CD4-positive, alpha-beta T cell treated with Interleukin-6 at 100 ng/mL for 8 hours (primary cell): ENCODE results near the gene C10orf95.

Experiments used
- DNase-seq: peaks from one replicate; pipeline ENCODE4 v3.0.0-alpha.2; 2020; ENCODE audit warnings: mixed read lengths, low spot score

The C10orf95 gene

DNA sequence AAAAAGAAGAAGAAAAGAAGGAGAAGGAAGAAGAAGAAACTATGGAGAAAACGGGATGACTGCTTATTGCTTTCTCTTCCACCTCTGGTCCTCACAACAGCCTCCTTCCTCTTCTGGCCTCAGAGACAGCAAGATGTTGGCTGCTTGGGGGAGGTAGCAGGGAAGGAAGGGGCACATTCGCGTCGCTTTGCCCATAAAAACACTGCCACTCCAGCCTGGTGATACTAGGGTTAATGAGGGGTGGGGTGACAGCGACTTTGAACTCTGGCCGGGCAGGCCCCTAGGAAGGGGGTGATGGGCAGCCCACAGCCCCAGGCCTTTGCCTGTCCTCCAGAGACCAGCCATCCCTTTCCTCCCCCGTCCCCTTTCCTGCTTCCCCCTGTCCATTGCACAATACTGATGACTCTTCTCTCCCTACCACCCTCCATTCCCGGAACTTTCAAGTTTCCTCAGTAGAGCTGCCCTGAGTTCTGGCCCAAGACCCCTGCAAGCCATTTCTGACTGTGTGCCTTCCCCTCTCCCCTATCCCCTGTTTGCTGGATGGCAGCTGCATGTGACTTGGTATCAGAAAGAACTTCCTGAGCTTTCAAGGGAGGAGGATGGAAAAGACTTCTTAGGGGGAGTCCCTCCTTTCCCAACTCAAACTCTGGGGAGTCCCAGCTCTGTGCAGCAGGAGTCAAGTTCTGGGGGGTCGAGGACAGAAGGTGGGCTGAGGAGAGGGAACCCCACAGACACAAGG lies 16.8 kb downstream of the C10orf95 start:
- no peak for DNase-seq

DNA sequence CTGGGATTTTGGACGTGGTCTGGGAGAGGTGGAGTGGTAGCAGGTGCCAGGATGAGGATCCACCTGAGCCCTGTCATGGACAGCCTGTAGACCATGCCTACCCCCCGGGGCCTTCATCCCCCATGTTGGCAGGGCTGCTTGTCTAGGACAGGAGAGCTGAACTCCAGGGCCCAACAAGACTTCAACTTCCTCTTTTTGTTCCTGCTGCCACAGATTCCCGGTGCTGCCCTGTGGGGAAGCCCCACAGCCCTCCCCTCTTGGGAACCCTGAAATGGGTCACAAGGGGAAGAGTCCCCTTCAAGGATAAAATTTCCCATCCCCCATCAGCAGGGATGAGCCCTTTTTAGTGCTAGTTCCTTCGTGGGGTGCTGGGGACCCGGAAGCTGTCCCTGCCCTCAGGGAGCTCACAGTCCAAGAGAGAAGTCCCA lies 17.7 kb downstream of the C10orf95 start:
- DNase-seq: no peak

DNA sequence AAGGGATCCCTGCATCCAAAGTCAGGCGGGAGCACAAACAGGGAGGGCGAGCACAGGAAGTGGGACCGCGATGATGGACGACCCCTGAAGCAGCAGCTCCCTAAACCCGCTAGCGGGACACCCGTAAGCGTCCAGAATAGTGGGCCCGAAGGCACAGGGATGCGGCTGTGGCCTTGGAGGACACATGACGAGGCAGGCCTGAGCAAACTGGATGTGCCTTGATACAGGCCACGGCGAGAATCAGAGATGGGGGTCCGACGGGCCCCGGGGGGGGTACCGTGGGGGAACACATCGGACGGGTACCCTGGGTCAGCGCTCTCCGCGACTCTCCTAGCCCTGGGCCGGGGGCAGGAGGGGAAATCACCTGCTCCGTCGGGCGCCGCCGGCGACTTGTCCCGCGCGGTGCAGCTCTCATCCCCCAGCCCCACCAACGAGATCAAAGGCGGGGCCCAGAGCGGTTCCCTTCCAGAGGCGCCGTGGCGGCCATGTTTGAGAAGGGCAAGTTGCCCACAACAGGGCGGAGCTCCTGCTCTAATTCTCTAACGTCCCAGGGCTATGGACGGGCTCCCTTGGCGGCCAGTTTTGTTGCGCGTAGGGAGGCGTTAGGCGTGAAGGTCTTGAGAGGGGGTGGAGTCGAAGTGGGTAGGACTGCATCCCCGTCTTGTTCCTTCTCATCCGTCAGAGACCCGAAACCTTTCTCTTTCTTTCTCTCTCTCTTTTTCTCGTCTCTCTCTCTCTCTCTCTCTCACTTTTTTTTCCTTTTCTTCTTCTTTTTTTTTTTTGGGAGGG lies 19.0 kb downstream of the C10orf95 start, which contains the start of gene CUEDC2:
Gene CUEDC2 (minus strand): TSS at position 413 of the 789 bp plus-strand sequence. CDS start 7,386 bp downstream, outside the sequence.
- peak; percentile 95 for DNase-seq

DNA sequence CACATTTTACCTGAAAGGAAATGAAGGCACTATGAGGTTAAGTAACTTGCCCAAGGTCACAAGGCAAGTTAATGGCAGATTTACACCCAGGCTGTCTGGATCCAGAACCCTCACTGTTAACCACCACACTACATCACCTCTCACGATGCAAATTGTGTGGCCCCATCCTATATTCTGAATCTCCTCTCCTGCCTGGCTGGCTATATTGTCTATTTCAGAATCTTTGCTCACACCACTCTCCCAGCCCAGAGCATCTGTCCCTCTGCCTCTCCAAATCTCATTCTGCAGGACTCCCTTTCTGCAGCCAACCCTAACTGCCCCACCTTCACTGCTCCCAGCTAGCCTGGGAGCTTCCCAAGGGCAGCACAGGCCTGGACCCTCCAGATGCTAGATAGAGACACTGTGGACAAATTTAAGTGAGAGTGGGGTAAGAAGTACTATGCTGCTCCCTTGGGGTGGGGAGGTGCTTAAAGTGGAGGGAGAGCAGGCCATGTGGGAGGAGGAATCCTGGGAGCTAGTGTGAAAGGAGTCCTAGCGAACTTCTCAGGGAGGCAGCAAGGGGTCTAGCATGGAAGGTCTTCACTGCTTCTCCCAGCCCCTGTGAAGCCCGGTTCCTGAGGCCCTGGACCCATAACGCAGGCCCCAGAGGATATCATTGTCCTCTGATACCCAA lies 19.8 kb downstream of the C10orf95 start:
- no peak for DNase-seq

DNA sequence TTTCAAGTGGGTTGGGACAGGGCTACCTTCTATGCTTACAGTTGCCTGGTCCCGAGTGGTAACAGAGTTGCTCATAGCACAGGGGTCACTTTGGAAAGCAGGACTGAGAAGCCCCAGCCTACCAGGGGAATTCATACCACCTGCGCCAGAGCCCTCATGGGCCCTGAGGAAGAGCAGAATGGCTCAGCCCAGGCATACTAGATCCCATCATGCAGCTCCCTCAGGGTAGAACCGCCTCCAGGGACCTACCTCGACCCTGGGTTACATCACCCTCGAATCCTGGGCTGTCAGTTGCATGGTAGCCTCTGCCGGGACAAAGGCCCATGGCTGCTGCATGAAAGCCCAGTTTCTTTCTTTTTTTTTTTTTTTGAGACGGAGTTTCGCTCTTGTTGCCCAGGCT lies 21.9 kb downstream of the C10orf95 start:
- no peak for DNase-seq

DNA sequence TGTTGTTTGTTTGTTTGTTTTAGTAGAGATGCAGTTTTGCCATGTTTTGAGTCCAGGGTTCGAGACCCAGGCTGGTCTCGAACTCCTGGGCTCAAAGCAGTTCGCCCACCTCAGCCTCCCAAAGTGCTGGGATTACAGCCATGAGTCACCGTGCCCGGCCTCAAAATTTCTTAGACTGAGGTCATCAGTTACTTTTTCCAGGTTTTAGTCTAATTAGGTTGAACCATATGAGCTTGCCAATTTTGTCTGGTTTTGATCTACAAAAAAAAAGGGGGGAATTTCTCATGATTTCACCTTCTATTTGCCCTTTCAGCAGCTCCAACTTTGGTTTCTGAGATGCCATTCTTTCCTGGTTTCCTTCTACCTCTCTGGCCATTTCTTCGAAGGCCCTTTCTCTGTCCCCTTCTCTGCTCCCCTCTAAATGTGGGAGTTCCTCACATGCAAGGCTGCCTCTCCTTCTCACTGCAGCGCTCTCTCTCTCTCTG lies 24.5 kb downstream of the C10orf95 start:
- DNase-seq: no peak

DNA sequence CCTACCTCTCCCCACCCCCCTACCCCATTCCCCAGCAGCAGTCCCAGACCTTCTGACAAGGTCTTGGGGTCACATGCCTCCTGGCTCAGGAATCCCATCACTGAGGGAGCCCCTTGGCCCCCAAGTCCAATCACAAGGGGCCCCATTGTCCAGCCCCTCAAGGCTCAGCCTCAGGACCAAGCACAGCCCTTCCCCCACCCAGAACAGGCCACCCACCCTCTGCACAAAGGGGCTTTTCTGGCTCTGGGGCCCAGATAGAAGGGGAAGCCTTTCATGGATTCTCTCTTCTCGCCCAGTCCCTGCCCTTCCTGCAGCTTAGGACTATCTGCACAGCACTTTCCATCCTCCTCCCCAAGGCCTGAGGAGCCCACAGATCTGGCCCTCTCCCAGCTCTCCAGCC lies 25.9 kb downstream of the C10orf95 start:
- no peak for DNase-seq

DNA sequence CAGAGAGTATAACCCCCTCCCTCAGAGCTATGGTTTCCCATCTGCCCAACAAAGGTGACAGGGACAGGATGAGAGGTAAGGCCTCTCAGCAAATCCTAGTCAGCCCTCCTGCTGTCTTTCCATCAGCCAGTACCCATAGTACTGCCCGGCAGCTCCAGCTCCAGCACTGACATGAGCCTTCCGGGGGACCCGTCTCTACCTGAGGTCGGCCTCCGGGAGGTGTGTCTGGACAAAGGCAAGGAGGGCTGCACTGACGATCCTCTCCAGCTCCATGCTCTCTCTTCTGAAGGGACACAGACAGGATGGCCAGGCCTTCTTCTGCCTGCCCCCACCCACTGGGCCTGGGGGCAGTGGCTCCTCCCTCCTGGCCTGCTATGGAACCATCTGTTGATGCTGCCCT lies 26.4 kb downstream of the C10orf95 start:
- no peak for DNase-seq

DNA sequence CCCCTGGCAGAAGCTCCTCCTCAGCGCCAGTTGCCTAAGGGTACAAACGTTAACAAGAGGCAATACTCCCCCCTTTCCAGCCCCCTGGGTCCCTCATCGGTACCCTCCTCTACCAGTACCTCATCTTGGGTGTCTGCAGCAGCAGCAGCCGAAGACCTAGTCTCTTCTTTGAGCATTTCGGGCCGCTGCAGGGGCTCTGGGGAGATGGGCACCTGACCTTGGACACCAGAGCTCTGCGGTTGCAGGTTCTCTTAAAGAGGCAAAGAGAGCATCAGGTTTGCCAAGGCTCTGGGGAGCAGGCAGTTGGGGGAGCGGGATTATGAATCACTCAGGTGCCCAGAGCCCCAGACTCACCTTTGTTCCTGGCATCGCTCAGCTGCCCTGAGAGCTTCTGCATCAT lies 27.2 kb downstream of the C10orf95 start:
- no peak for DNase-seq

DNA sequence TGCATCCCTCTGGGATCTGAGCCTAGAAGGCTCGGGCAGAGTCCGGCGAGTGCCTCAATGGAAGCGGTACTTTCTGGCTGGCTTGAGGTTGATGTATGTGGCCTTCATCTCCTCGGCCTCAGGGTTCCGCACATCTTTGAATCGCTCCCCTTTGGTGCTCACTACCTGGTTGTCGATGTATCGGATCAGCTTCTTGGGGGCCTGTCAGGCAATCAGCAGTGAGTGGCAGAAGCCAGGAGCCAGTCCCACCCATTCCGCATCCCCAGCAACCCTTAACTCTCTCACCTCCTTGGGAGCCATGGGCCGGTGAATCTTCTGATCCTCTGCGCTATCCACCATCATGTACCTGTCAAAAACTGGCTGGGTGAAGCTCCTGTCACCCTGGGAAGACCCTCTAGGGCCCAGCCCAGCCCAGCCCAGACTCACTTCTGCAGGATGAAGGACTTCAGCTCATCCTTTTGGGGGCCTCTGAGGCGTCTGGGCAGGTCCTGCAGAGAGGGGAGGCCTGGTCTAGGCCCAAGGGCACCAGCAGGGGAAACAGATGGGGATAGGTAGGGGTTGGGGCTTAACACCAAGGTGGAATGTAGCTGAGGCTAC lies 27.9 kb downstream of the C10orf95 start:
- DNase-seq: no peak

DNA sequence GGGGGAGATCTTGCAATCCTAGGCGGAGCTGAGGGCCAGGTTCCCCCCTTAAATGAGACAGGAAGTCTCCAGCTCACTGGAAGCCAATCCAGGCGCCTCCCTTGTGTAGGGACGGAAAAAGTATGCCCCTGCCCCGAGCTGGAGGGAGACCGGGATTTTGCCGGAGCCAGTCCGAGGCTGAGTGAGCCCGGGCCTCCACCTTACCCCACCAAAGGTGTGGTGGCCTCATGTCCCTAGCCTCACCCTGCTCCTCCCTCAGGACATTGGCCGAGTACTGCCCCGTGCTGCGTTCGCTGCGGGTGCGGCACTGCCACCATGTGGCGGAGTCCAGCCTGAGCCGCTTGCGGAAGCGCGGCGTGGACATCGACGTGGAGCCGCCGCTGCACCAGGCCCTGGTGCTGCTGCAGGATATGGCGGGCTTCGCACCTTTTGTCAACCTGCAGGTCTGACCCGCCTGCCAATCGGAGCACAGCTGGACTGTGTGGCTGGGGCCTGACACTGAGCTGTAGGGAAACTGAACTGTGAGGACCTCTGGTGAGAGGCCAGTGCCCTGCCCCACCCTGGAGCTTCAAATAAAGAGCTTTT lies 28.7 kb downstream of the C10orf95 start:
- DNase-seq: peak; percentile 41

DNA sequence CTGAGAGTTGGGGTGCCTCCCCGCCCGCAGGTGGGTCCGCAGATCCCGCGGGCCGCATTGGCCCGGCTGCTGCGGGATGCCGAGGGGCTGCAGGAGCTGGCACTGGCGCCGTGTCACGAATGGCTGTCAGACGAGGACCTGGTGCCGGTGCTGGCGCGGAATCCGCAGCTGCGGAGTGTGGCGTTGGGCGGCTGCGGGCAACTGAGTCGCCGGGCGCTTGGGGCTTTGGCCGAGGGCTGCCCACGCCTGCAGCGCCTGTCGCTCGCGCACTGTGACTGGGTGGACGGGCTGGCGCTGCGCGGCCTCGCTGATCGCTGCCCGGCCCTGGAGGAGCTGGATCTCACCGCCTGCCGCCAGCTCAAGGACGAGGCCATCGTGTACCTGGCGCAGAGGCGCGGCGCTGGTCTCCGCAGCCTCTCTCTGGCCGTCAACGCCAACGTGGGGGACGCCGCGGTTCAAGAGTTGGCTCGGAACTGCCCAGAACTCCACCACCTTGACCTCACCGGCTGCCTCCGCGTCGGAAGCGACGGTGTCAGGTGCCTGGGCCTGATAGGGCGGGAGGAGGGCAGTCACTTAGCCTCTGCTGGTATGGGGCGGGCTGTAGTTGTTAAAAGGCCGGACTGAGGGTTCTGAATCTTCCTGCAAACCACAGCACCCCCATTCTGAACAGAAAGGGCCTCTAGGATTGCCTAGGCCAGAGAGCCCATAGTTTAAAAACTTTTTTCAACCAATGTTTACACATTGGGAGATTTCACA lies 29.4 kb downstream of the C10orf95 start:
- DNase-seq: no peak

DNA sequence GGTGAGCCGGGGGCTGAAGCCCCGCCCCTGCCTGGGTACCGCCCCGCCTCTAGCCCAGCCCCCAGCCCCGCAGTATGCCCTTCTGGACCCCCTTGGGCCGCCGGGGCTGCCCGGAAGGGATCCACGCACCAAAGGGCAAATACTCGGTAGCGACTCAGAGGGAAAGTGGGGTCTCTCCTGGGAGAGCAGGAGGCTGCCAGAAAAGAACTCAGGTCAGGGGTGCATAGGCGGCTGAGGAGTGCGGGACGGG lies 29.9 kb downstream of the C10orf95 start:
- DNase-seq: no peak

DNA sequence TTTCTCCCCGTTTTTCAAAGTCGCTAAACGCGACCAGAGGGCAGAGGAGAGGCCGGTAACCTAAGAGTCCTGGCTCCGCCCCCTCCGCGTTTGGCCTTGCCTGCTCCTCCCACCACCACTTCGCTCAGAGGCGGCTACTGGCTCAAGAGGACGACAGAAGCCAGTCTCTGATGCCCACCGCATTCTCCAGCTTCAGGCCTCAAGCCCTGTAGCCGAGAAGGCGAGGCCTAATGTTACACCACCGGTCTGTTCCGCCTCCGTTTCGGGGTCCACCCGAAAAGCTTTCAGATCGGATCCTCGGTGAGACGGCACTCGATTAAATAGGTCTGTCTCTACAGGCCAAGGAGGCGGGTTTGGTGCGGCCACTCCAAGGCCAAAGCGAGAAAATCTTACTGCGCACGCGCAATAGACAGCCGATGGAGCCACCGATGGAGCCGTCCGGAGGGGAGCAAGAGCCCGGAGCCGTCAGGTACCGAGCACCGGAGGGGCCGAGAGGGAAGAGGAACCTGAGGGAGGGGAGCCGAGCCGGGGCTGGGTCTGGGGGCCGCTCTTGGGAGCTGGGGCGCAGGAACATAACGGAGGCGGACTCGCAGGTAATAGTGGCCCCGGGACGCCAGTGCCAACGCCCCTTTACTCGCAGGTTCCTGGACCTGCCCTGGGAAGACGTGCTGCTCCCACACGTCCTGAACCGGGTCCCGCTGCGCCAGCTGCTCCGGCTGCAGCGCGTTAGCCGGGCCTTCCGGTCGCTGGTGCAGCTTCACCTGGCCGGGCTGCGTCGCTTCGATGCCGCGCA lies 30.4 kb downstream of the C10orf95 start, which contains the start of gene FBXL15:
Gene FBXL15 (plus strand): TSS at position 123 of the 793 bp plus-strand sequence. CDS start 294 bp downstream, at position 417.
- DNase-seq: peak; percentile 94

DNA sequence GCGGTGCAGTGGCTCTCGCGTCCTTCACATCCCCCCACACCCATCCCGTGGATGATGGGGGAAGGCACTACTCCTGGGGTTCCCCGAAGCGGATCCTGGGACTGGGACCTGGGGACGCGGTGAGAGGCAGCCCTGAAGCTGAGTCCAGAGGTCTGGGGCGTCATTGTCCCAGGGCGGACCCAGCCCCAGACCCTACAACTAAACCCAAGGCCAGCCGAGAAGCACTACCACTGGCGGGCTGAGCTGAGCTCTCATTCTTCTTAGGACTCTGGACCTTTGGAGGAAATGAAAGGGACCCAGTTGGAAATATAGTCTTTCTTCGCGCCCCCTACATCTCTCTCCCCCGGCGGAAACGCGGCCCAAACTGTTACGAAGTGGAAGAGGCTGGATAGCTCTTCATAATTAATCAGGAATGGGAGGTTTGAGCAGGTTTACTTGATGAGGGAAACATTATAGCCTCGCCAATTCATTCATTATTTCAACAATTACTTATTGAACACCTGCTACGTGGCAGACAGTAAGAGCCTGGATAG lies 31.1 kb downstream of the C10orf95 start:
- DNase-seq: no peak

DNA sequence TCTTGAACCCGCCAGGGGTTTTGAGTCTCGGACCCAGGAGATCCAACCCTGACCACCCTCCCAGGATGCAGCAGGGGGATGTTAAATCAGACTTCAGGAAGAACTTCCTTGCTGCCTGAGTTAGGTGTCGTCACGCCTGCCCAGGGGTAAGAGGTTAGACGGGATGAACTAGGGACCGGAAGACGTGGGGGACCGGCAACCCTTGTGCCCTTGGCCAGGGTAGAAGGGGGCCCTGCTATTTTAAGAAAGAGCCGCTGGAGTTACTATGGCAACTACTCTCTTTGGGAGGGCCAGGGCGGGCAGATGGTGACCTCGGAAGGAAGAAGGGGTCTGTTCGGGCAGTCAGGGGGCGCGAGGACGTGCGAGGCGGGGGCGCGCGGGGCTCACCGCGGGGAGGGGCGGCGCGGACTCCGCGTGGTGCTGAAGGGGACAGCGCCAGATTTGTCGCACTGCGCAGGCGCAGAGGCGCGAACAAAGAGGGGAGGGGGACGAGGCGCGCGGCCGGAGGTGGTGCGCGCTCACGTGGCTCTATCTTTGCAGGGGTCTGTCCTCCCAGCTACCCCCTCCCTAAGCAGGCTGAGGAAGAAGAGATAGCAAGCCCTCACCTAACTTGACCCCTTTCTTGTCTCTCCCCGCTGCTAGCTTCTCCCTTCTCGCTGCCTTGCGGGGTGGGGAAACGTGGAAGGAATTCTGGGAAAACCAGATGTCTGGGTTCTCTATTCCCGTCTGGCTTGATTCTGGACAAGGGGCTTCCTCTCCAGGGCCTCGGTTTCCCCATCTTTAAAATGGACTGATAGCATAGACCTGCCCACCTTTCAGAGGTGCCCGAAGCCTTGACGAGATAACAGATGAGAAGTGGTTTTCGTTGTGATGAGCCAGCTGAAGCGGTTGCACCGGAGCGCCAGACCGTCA lies 31.8 kb downstream of the C10orf95 start:
- peak; percentile 59 for DNase-seq

DNA sequence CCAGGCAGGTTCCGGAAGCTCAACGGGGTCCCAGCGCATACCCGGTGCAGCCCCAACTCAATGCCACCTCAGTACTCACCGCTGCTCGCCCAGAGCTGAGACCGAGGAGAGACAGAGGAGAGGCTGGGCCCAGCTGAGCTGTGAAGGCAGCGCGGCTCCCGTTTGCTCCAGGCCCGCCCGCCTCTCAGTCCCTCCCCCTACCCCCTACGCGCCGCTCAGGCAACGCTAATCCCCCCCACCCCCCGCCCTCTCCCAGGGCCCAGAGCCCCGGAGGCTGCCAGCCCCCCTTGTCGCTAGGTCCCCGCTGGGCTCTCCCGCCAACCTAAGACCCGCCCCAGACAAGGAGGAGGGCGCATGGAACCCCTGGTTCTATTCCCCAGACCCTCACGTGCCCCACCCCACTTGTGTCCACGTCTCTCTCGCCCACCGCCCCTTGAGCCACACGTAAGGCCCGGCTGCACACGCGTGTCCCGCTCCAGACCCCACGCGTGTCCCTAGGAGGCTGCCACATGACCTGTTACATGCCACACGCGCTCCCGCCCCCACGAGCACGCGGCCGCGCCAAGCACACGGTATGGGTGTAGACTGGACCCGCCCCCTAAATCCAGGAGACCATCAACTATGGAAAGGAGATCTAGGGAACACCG lies 32.6 kb downstream of the C10orf95 start, which contains the start of gene PSD:
Gene PSD (minus strand): TSS at position 164 of the 647 bp plus-strand sequence. CDS start 1,747 bp downstream, outside the sequence.
- no peak for DNase-seq

DNA sequence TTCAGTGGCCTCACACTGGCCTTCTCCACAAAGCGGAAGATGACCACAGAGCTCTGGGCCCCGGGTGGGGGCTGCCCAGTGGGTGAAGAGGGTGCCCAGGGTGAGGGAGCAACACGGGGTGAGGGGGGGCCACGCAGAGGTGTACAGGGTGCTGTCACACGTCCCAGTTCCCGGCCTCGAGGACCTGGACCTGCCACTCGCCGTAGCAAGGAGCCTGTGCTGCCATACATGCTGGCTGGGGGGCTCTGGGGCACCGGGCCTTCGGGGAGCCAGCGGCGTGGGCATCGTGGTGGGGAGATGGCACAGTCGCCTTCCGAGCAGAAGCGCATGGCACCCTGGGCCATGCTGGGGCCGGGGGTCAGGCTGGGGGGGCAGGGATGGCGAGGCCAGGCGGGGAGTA lies 34.6 kb downstream of the C10orf95 start:
- DNase-seq: no peak
